ENCODE results near the gene C2orf72. TPM values are rescaled to one million over a fixed set of nuclear protein-coding genes. Genes with fewer than 3 reads are reported as not detected.
"Not testable (repeated sequence)": the region's sequence is repeated elsewhere in the genome, so short reads cannot be mapped to it uniquely, and the experiment has no call there.

The C2orf72 gene
- polyA plus RNA-seq, 2 donors, result 0.28 to 0.47 TPM

DNA sequence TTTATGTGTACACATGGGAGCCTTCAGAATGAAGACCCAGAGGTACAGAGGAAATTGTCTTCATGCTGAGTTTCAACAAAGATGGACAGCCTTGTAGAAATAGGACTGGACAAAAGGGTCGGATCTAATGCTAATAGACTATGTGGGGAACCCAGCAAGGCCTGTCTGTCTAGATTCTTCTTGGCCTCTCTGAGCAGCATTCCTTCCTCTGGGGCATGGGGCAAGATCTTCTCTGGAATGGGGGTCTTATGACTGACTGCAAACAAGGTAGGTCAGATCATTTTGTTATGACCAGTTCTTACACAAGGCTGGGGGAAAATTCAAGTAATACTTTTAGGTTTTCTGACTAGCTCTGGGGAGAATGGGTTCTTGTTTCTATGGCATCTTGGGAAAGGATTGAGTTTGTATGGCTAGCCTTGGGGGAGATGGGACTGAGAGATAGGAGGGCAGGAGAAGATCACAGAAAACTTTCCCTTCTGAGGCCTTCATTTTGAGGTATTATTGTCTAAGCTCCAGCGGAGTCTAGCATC lies 27.1 kb upstream of the C2orf72 start:
- H3K4me3 ChIP-seq (ENCODE audit: low read depth in 1 of 2, low read length in 2 of 2), result no peak overlapping the region
- no peaks in the 10 kb centered on the region for H3K9me3 ChIP-seq (ENCODE audit: control insufficient read depth in 2 of 2, insufficient read depth in 1 of 2, low read depth in 1 of 2, low read length in 1 of 2)
- H3K4me1 ChIP-seq (ENCODE audit: control insufficient read depth in 2 of 2, insufficient read depth in 2 of 2, low read length in 1 of 2), result peaks cover 3 to 4% of the 10 kb centered on the region in 2 donors
- no peaks in the 10 kb centered on the region for H3K27me3 ChIP-seq (ENCODE audit: control insufficient read depth in 1 of 2, insufficient read depth in 2 of 2, low read length in 2 of 2)
- H3K36me3 ChIP-seq (ENCODE audit: control insufficient read depth in 2 of 2, insufficient read depth in 2 of 2, low read length in 1 of 2), result no peaks in the 10 kb centered on the region
- no peak overlapping the region for H3K27ac ChIP-seq (ENCODE audit: low read depth in 2 of 2, low read length in 1 of 2)
- 59 to 92% methylated on average over 2 of the region's 2 CpGs for WGBS, 2 donors

DNA sequence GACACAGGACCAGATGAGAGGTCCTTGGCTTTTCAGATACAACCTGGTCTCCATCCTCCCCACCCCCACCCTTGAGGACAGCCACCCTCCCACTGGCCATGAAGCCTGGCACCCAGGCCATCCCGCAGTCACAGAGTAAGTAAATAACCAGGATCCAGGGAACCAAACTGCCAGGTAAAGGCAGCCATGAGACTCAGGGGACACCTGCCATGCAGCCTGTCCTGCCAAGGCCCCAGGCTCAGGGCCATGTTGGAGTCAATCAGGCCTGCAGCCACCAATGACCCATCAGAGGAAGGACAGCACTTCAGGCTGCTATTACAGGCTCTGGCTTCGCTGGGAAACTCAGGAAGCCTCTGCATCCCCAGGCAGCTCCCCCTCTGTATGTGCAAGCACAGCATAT lies 25.8 kb upstream of the C2orf72 start:
- 33 to 51% methylated on average over 2 of the region's 2 CpGs for WGBS, 2 donors
- Histone ChIP-seq H3K4me1 (ENCODE audit: control insufficient read depth in 2 of 2, insufficient read depth in 2 of 2, low read length in 1 of 2) (peaks cover 3 to 4% of the 10 kb centered on the region in 2 donors), H3K36me3 (ENCODE audit: control insufficient read depth in 2 of 2, insufficient read depth in 2 of 2, low read length in 1 of 2) (no peaks in the 10 kb centered on the region), H3K4me3 (ENCODE audit: low read depth in 1 of 2, low read length in 2 of 2) (no peak overlapping the region), H3K27ac (ENCODE audit: low read depth in 2 of 2, low read length in 1 of 2) (no peak overlapping the region), H3K27me3 (ENCODE audit: control insufficient read depth in 1 of 2, insufficient read depth in 2 of 2, low read length in 2 of 2) (no peaks in the 10 kb centered on the region), H3K9me3 (ENCODE audit: control insufficient read depth in 2 of 2, insufficient read depth in 1 of 2, low read depth in 1 of 2, low read length in 1 of 2) (no peaks in the 10 kb centered on the region)

DNA sequence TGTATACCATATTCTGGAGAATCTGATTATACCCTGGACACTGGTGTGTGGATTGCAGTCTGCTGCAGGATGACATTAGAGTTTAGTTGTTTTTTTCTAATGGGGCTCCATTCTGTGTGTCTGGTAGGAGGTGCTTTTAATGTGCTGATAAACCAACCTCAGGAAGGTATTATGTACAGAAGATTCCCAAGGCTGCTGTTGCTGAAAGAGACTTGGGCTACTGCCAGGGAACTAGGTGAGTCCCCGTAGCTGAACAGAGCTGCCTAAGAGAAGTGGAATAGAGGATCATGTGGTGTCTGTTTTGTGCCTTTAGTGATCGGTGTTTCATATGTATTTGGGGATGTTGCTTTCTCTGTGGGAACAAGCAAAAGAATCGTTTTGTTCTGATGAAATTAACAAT lies 24.9 kb upstream of the C2orf72 start:
- H3K27me3 ChIP-seq (ENCODE audit: control insufficient read depth in 1 of 2, insufficient read depth in 2 of 2, low read length in 2 of 2), result no peaks in the 10 kb centered on the region
- no peak overlapping the region for H3K4me3 ChIP-seq (ENCODE audit: low read depth in 1 of 2, low read length in 2 of 2)
- peaks cover 3 to 4% of the 10 kb centered on the region in 2 donors for H3K4me1 ChIP-seq (ENCODE audit: control insufficient read depth in 2 of 2, insufficient read depth in 2 of 2, low read length in 1 of 2)
- H3K36me3 ChIP-seq (ENCODE audit: control insufficient read depth in 2 of 2, insufficient read depth in 2 of 2, low read length in 1 of 2), result no peaks in the 10 kb centered on the region
- WGBS, 2 donors, result 53 to 72% methylated on average over 3 of the region's 3 CpGs
- no peak overlapping the region for H3K27ac ChIP-seq (ENCODE audit: low read depth in 2 of 2, low read length in 1 of 2)
- no peaks in the 10 kb centered on the region for H3K9me3 ChIP-seq (ENCODE audit: control insufficient read depth in 2 of 2, insufficient read depth in 1 of 2, low read depth in 1 of 2, low read length in 1 of 2)

DNA sequence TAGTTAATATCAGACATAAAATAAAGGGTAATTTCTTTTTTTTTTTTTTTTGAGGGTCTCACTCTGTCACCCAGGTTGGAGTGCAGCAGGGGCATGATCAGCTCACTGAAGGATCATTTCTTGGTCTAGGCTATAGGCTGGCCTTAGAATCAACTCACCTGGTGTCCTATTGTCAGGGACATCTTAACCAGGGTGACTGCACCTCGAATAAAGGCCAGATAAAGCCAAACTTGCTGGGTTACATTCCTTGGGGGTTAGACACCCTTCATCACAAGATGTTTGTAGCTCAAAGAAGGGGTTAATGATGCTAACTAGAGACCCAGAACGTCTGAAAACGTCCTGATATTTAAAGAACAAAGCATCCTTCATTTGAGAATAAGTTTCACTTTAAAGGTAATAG lies 23.5 kb upstream of the C2orf72 start:
- WGBS, 2 donors, result 10 to 21% methylated on average over 3 of the region's 3 CpGs
- no peaks in the 10 kb centered on the region for H3K27me3 ChIP-seq (ENCODE audit: control insufficient read depth in 1 of 2, insufficient read depth in 2 of 2, low read length in 2 of 2)

DNA sequence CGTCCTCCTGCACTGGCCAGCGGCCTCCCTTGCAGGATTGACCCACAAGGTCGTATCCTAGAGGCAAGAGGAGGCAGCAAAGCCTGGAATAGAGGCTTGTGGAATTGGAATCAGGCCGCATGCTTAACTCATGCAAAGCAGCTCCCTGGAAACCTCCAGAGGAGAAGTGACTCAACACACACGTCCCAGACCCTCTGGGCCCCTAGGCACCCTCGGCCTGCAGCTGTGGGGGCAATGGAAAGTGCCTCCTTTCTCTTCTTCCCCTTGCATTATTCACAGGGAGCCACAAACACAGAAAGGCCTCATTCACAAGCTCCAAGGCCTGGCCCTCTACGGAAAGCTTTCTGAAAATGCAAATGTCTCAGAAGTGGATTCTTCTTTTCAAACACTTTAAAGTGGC lies 21.8 kb upstream of the C2orf72 start:
- no peaks in the 10 kb centered on the region for H3K27me3 ChIP-seq (ENCODE audit: control insufficient read depth in 1 of 2, insufficient read depth in 2 of 2, low read length in 2 of 2)
- WGBS, 2 donors, result 70 to 78% methylated on average over 7 of the region's 7 CpGs

More for the DNA sequence above, 23.5 kb upstream of the C2orf72 start:
- Histone ChIP-seq H3K27ac (ENCODE audit: low read depth in 2 of 2, low read length in 1 of 2) (no peak overlapping the region), H3K36me3 (ENCODE audit: control insufficient read depth in 2 of 2, insufficient read depth in 2 of 2, low read length in 1 of 2) (no peaks in the 10 kb centered on the region), H3K4me3 (ENCODE audit: low read depth in 1 of 2, low read length in 2 of 2) (no peak overlapping the region), H3K4me1 (ENCODE audit: control insufficient read depth in 2 of 2, insufficient read depth in 2 of 2, low read length in 1 of 2) (peaks cover 0 to 3% of the 10 kb centered on the region in 2 donors), H3K9me3 (ENCODE audit: control insufficient read depth in 2 of 2, insufficient read depth in 1 of 2, low read depth in 1 of 2, low read length in 1 of 2) (no peaks in the 10 kb centered on the region)

DNA sequence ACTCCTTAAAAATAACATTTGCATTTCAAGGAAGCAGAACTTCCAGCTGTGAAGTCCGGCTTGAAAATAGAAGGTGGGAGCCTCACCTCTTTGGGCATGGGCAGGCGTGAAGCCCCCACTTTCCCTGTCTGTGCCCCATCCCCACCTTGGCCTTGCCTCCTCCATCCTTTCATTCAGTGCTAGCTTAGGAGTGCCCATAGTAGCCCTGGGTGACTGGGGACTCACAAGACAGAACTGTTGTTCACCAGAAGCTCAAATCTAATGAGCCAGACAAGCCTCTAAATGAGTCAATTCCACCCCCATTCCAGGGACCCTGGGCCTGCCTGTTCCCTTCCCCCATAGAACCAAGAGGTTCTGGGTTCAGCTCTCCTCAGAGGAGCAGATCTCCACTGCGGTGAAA lies 21.4 kb upstream of the C2orf72 start:
- WGBS, 2 donors, result 80 to 87% methylated on average over 3 of the region's 3 CpGs
- no peaks in the 10 kb centered on the region for H3K9me3 ChIP-seq (ENCODE audit: control insufficient read depth in 2 of 2, insufficient read depth in 1 of 2, low read depth in 1 of 2, low read length in 1 of 2)

More for the DNA sequence above, 21.8 kb upstream of the C2orf72 start:
- Histone ChIP-seq H3K9me3 (ENCODE audit: control insufficient read depth in 2 of 2, insufficient read depth in 1 of 2, low read depth in 1 of 2, low read length in 1 of 2) (no peaks in the 10 kb centered on the region), H3K36me3 (ENCODE audit: control insufficient read depth in 2 of 2, insufficient read depth in 2 of 2, low read length in 1 of 2) (no peaks in the 10 kb centered on the region), H3K4me3 (ENCODE audit: low read depth in 1 of 2, low read length in 2 of 2) (no peak overlapping the region), H3K27ac (ENCODE audit: low read depth in 2 of 2, low read length in 1 of 2) (no peak overlapping the region), H3K4me1 (ENCODE audit: control insufficient read depth in 2 of 2, insufficient read depth in 2 of 2, low read length in 1 of 2) (peaks cover 0 to 3% of the 10 kb centered on the region in 2 donors)

DNA sequence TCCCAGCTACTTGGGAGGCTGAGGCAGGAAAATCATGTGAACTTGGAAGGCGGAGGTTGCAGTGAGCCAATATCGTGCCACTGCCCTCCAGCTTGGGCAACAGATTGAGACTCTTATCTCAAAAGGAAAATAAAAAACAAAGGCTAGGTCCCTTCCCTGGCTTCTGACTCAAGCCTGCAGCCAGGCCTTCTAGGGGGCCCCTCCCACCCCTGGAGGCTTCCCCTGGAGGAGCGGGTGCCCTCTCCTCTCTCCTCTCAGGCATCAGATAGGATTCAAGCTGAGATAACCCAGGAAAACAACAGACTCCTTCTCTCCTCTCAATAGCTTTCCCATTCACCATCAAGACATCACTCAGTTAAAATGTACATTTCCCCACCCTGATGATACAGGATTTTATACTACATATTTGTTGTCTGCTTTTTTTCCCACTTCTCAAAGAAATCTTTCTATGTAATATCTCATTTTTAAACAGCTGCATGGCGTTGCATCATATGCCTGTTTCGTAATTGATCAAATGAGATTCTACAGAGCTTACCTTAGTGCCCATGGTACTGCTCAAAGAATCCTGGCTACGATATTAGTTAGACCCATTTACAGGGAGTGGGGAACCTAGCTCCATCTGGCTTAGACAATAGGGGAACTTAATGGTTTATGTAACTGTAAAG lies 20.6 kb upstream of the C2orf72 start:
- no peaks in the 10 kb centered on the region for H3K36me3 ChIP-seq (ENCODE audit: control insufficient read depth in 2 of 2, insufficient read depth in 2 of 2, low read length in 1 of 2)
- H3K4me3 ChIP-seq (ENCODE audit: low read depth in 1 of 2, low read length in 2 of 2), result no peak overlapping the region
- H3K27ac ChIP-seq (ENCODE audit: low read depth in 2 of 2, low read length in 1 of 2), result no peak overlapping the region
- no peaks in the 10 kb centered on the region for H3K27me3 ChIP-seq (ENCODE audit: control insufficient read depth in 1 of 2, insufficient read depth in 2 of 2, low read length in 2 of 2)
- H3K4me1 ChIP-seq (ENCODE audit: control insufficient read depth in 2 of 2, insufficient read depth in 2 of 2, low read length in 1 of 2), result peaks cover 0 to under 1% of the 10 kb centered on the region in 2 donors
- no peaks in the 10 kb centered on the region for H3K9me3 ChIP-seq (ENCODE audit: control insufficient read depth in 2 of 2, insufficient read depth in 1 of 2, low read depth in 1 of 2, low read length in 1 of 2)
- 74 to 80% methylated on average over 6 of the region's 6 CpGs for WGBS, 2 donors

More for the DNA sequence above, 21.4 kb upstream of the C2orf72 start:
- H3K4me1 ChIP-seq (ENCODE audit: control insufficient read depth in 2 of 2, insufficient read depth in 2 of 2, low read length in 1 of 2), result peaks cover 0 to 3% of the 10 kb centered on the region in 2 donors
- H3K36me3 ChIP-seq (ENCODE audit: control insufficient read depth in 2 of 2, insufficient read depth in 2 of 2, low read length in 1 of 2), result no peaks in the 10 kb centered on the region
- H3K4me3 ChIP-seq (ENCODE audit: low read depth in 1 of 2, low read length in 2 of 2), result no peak overlapping the region
- H3K27ac ChIP-seq (ENCODE audit: low read depth in 2 of 2, low read length in 1 of 2), result no peak overlapping the region
- no peaks in the 10 kb centered on the region for H3K27me3 ChIP-seq (ENCODE audit: control insufficient read depth in 1 of 2, insufficient read depth in 2 of 2, low read length in 2 of 2)

DNA sequence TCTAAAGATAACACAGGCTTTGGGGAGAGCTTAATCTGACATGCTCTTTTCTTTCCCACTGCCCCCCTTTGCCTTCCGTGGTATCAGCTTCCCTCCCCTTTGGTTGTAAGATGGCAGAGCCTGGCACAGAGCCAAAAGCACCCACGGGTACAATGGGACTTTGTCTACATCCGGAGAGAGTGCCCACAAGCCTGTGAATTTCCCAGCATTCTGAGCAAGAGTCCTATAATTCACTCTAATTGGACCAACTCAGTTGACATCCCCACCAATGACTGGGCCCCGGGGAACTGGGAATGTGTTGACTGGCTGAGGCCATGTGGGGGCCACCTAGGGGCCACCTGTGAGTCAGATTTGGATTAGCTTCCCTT lies 20.1 kb upstream of the C2orf72 start:
- Histone ChIP-seq H3K4me3 (ENCODE audit: low read depth in 1 of 2, low read length in 2 of 2) (no peak overlapping the region), H3K4me1 (ENCODE audit: control insufficient read depth in 2 of 2, insufficient read depth in 2 of 2, low read length in 1 of 2) (no peaks in the 10 kb centered on the region), H3K27ac (ENCODE audit: low read depth in 2 of 2, low read length in 1 of 2) (no peak overlapping the region), H3K36me3 (ENCODE audit: control insufficient read depth in 2 of 2, insufficient read depth in 2 of 2, low read length in 1 of 2) (no peaks in the 10 kb centered on the region), H3K9me3 (ENCODE audit: control insufficient read depth in 2 of 2, insufficient read depth in 1 of 2, low read depth in 1 of 2, low read length in 1 of 2) (no peaks in the 10 kb centered on the region), H3K27me3 (ENCODE audit: control insufficient read depth in 1 of 2, insufficient read depth in 2 of 2, low read length in 2 of 2) (no peaks in the 10 kb centered on the region)
- 33 to 35% methylated on average over 4 of the region's 4 CpGs for WGBS, 2 donors

DNA sequence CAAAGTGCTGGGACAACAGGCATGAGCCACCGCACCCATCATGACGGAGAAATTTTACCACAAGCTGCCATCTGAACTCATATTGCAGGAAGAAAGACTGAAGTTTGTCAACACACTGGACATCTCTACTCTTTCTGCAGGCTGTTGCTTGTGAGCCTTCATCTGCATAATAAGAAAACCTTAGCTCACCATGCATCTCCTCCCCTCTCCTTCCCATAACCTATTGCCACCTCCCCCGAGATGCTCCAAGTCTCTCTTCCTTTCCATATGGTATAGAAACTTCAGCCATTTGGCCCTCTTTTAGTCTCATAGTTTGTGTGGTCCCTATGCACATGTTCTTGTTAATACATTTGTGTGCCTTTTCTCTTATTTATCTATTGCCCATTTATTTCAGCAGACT lies 19.1 kb upstream of the C2orf72 start:
- Histone ChIP-seq H3K36me3 (ENCODE audit: control insufficient read depth in 2 of 2, insufficient read depth in 2 of 2, low read length in 1 of 2) (no peaks in the 10 kb centered on the region), H3K4me1 (ENCODE audit: control insufficient read depth in 2 of 2, insufficient read depth in 2 of 2, low read length in 1 of 2) (no peaks in the 10 kb centered on the region)
- WGBS, 2 donors, result 96 to 98% methylated on average over 3 of the region's 3 CpGs

DNA sequence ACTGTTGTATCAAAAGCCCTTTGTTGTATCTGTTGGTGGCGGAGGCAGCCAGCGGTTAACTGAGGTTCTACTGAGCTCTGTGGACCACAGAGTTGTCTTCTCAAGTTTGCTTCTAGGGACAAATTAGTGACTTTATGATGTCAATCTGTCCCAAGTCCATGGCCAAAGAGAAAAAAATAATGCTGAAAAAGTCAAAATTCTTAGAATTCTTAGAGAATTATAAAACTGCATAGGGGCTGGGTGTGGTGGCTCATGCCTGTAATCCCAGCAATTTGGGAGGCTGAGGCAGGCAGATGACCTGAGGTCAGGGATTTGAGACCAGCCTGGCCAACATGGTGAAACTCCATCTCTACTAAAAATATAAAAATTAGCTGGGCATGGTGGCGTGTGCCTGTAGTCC lies 12.3 kb upstream of the C2orf72 start:
- H3K36me3 ChIP-seq (ENCODE audit: control insufficient read depth in 2 of 2, insufficient read depth in 2 of 2, low read length in 1 of 2); H3K4me1 ChIP-seq (ENCODE audit: control insufficient read depth in 2 of 2, insufficient read depth in 2 of 2, low read length in 1 of 2); H3K27me3 ChIP-seq (ENCODE audit: control insufficient read depth in 1 of 2, insufficient read depth in 2 of 2, low read length in 2 of 2); H3K27ac ChIP-seq (ENCODE audit: low read depth in 2 of 2, low read length in 1 of 2); H3K4me3 ChIP-seq (ENCODE audit: low read depth in 1 of 2, low read length in 2 of 2); H3K9me3 ChIP-seq (ENCODE audit: control insufficient read depth in 2 of 2, insufficient read depth in 1 of 2, low read depth in 1 of 2, low read length in 1 of 2): not testable (repeated sequence)
- WGBS, 2 donors, result 94 to 99% methylated on average over 3 of the region's 3 CpGs

More for the DNA sequence above, 19.1 kb upstream of the C2orf72 start:
- H3K4me3 ChIP-seq (ENCODE audit: low read depth in 1 of 2, low read length in 2 of 2), result no peak overlapping the region
- H3K27ac ChIP-seq (ENCODE audit: low read depth in 2 of 2, low read length in 1 of 2), result no peak overlapping the region
- no peaks in the 10 kb centered on the region for H3K9me3 ChIP-seq (ENCODE audit: control insufficient read depth in 2 of 2, insufficient read depth in 1 of 2, low read depth in 1 of 2, low read length in 1 of 2)
- no peaks in the 10 kb centered on the region for H3K27me3 ChIP-seq (ENCODE audit: control insufficient read depth in 1 of 2, insufficient read depth in 2 of 2, low read length in 2 of 2)
